NCI-H526 treated with DMSO at 0.1 percent for 48 hours (cell line): ENCODE data around the gene CLIP2.
"Not testable (repeated sequence)": the region's sequence is repeated elsewhere in the genome, so short reads cannot be mapped to it uniquely, and the experiment has no call there.

Experiments
- DNase-seq: peaks from one replicate; lab custom pipeline; 2025; lab: John Stamatoyannopoulos, UW

Gene CLIP2

GRCh38 chr7:74403521-74404387 is 114.5 kb downstream of the CLIP2 start:
- no peak for DNase-seq

- no peak for DNase-seq
Observed at GRCh38 chr7:74404388-74404700, 115.1 kb downstream of the CLIP2 start.

- no peak for DNase-seq
Observed at GRCh38 chr7:74404741-74405140, 115.5 kb downstream of the CLIP2 start.

- DNase-seq = peak; percentile 53
Observed at GRCh38 chr7:74405191-74405898, 116.1 kb downstream of the CLIP2 start.

- no peak for DNase-seq
Observed at GRCh38 chr7:74405899-74406512, 116.8 kb downstream of the CLIP2 start.

GRCh38 chr7:74407958-74408357 is 118.8 kb downstream of the CLIP2 start:
- DNase-seq = no peak

GRCh38 chr7:74409571-74409970 is 120.4 kb downstream of the CLIP2 start:
- no peak for DNase-seq

GRCh38 chr7:74410772-74411171 is 121.6 kb downstream of the CLIP2 start:
- DNase-seq = no peak

- not testable (repeated sequence) for DNase-seq
Observed at GRCh38 chr7:74411571-74411970, 122.4 kb downstream of the CLIP2 start.

GRCh38 chr7:74412056-74412455 is 122.8 kb downstream of the CLIP2 start:
- DNase-seq = no peak

- no peak for DNase-seq
Observed at GRCh38 chr7:74412603-74413002, 123.4 kb downstream of the CLIP2 start.

- DNase-seq = not testable (repeated sequence)
Observed at GRCh38 chr7:74414595-74415333, 125.6 kb downstream of the CLIP2 start.

- DNase-seq = peak; percentile 18
Observed at GRCh38 chr7:74417419-74417971, 128.3 kb downstream of the CLIP2 start.

GRCh38 chr7:74418076-74418475 is 128.9 kb downstream of the CLIP2 start:
- no peak for DNase-seq

GRCh38 chr7:74418538-74418937 is 129.3 kb downstream of the CLIP2 start:
- DNase-seq = no peak

GRCh38 chr7:74419232-74419631 is 130.0 kb downstream of the CLIP2 start:
- DNase-seq = not testable (repeated sequence)

- DNase-seq = no peak
Observed at GRCh38 chr7:74420006-74420405, 130.8 kb downstream of the CLIP2 start.

GRCh38 chr7:74424291-74424880 is 135.2 kb downstream of the CLIP2 start:
- no peak for DNase-seq

GRCh38 chr7:74428023-74428422 is 138.8 kb downstream of the CLIP2 start:
- DNase-seq = no peak

GRCh38 chr7:74429153-74429747 is 140.0 kb downstream of the CLIP2 start:
- no peak for DNase-seq

GRCh38 chr7:74430409-74430808 is 141.2 kb downstream of the CLIP2 start:
- not testable (repeated sequence) for DNase-seq
